ENCODE measurements around the gene SMDT1. TPM values are rescaled to one million over a fixed set of nuclear protein-coding genes. Genes with fewer than 3 reads are reported as not detected.

Gene SMDT1
- total and polyA plus RNA-seq, 10 of the 15 experiments (the other 5 are each of a cell fraction or from before 2014, with no cell fraction given), result 19.7 to 176 (median 66.3) TPM

- TF ChIP-seq ZNF622 (IDR thresholded peaks at IDR 0.05), result no peak
- no peak for TF ChIP-seq CREM (IDR thresholded peaks at IDR 0.05; ENCODE audit: low read depth)
- no peak for TF ChIP-seq ZZZ3 (IDR thresholded peaks at IDR 0.05; ENCODE audit: control insufficient read depth, insufficient read length, low read depth)
- no peak for TF ChIP-seq SIX5 (IDR thresholded peaks at IDR 0.05; ENCODE audit: low read depth, low read length, severe bottlenecking)
- TF ChIP-seq ASH2L (IDR thresholded peaks at IDR 0.05; ENCODE audit: borderline replicate concordance, low read depth), result no peak
Measured at GRCh38 chr22:42066937-42067336, 12.6 kb upstream of the SMDT1 start (continued).

GRCh38 chr22:42067671-42068251, 11.7 kb upstream of the SMDT1 start:
- Histone ChIP-seq H3K79me2 (ENCODE audit: control insufficient read depth, insufficient read depth, low read length) (peaks cover 10% of the 10 kb centered on the region), H2AFZ (ENCODE audit: control insufficient read depth, low read depth, low read length) (no peak overlapping the region), H3K4me3 (no peak overlapping the region), H3K36me3 (ENCODE audit: control insufficient read depth in 2 of 2, insufficient read depth in 2 of 2, low read length in 1 of 2) (peaks cover 8 to 15% of the 10 kb centered on the region in 2 experiments), H3K4me1 (ENCODE audit: control insufficient read depth, insufficient read depth, low read length) (peaks cover 13% of the 10 kb centered on the region), H3K27me3 (replicated peaks in 1 of 2; ENCODE audit: control insufficient read depth in 2 of 2, insufficient read depth in 2 of 2, low read length in 1 of 2) (no peaks in the 10 kb centered on the region), H3K9me3 (replicated peaks; ENCODE audit: control insufficient read depth, insufficient read depth, low read length) (no peaks in the 10 kb centered on the region), H4K20me1 (ENCODE audit: control insufficient read depth, insufficient read depth) (peaks cover 2% of the 10 kb centered on the region; the same call in 1 of the 2 replicates), H3K27ac (ENCODE audit: control insufficient read depth, insufficient read depth) (no peak overlapping the region), H3K9ac (ENCODE audit: control insufficient read depth, insufficient read depth, low read length) (no peak overlapping the region; the same call in 1 of the 2 replicates), H3K4me2 (ENCODE audit: control insufficient read depth, insufficient read depth) (no peak overlapping the region)
- ChIA-PET CTCF (no interaction called here), RAD21 (ENCODE audit: unreplicated experiment) (no interaction called here), SMC1A (ENCODE audit: uncharacterized antibody, unreplicated experiment) (no interaction called here), POLR2A (no interaction called here)
- in situ Hi-C loops (cut with MboI), result no loop called here
- no peak for FAIRE-seq
- intact Hi-C loops (cut with micrococcal nuclease; ENCODE audit: unreplicated experiment), result no loop called here
- ATAC-seq, result no peak
- WGBS (ENCODE audit: insufficient coverage, insufficient replicate concordance, low lambda C conversion rate, missing lambda C conversion rate), result 85% methylated on average over 12 of the region's 14 CpGs
- BruUV-seq (replicated peaks), result no TSS peak
- DNase-seq (ENCODE audit: low read depth, low spot score), result no peak
- TF ChIP-seq MAX (IDR thresholded peaks at IDR 0.05; ENCODE audit: low read depth, low read length) (no peak), ZNF24 (IDR thresholded peaks at IDR 0.05) (no peak), CTCF (IDR thresholded peaks at IDR 0.05 in 2 of 3, conservative IDR thresholded peaks at IDR 0.05 in 1 of 3; ENCODE audit: control insufficient read depth in 2 of 3, extremely low read depth in 1 of 3, insufficient read depth in 1 of 3, low read depth in 3 of 3, low read length in 3 of 3) (no peak), BACH1 (IDR thresholded peaks at IDR 0.05; ENCODE audit: borderline replicate concordance) (no peak), BRCA1 (IDR thresholded peaks at IDR 0.05; ENCODE audit: low read depth, low read length) (no peak), POLR2AphosphoS5 (IDR thresholded peaks at IDR 0.05; ENCODE audit: low read length) (no peak), MTA3 (IDR thresholded peaks at IDR 0.05; ENCODE audit: borderline replicate concordance, low read length) (no peak), SREBF1 (IDR thresholded peaks at IDR 0.05; ENCODE audit: low read length) (no peak), ZNF207 (IDR thresholded peaks at IDR 0.05; ENCODE audit: borderline replicate concordance) (no peak), CHD2 (IDR thresholded peaks at IDR 0.05; ENCODE audit: borderline replicate concordance, low read depth, low read length) (no peak), BCL11A (IDR thresholded peaks at IDR 0.05; ENCODE audit: low read depth, low read length) (no peak), POLR2AphosphoS2 (IDR thresholded peaks at IDR 0.05; ENCODE audit: low read depth, low read length) (no peak)
